Adrenal gland (tissue), 5 donors: ENCODE results near the gene NOB1.

Source experiments
- POLR2A ChIP-seq, 2 donors: fragments of 450-650 bp; IDR thresholded peaks; one replicate each; pipeline ENCODE4 v1.6.1; 2017; ENCODE audit warnings: antibody characterized with exemption in 2 of 2, mild to moderate bottlenecking in 2 of 2, moderate library complexity in 1 of 2
- TF ChIP-seq, protein P1 (sequence below), 6 experiments: fragments of 450-650 bp in 4 of 6; fragments of 200-600 bp in 2 of 6; sonication (generic) in 1 of 6; IDR thresholded peaks; 1 replicate in 5 of 6; 2 replicates in 1 of 6; pipeline versions ENCODE4 v1.5.1 to v1.8.0; 2016 to 2021; ENCODE audit warnings: antibody characterized with exemption in 6 of 6, mild to moderate bottlenecking in 2 of 6, moderate library complexity in 1 of 6
- donor health status: DM: no; HTN: no; CAD: no.

- no peak for TF ChIP-seq POLR2A (IDR thresholded peaks at IDR 0.05)
- TF ChIP-seq, protein P1, sequence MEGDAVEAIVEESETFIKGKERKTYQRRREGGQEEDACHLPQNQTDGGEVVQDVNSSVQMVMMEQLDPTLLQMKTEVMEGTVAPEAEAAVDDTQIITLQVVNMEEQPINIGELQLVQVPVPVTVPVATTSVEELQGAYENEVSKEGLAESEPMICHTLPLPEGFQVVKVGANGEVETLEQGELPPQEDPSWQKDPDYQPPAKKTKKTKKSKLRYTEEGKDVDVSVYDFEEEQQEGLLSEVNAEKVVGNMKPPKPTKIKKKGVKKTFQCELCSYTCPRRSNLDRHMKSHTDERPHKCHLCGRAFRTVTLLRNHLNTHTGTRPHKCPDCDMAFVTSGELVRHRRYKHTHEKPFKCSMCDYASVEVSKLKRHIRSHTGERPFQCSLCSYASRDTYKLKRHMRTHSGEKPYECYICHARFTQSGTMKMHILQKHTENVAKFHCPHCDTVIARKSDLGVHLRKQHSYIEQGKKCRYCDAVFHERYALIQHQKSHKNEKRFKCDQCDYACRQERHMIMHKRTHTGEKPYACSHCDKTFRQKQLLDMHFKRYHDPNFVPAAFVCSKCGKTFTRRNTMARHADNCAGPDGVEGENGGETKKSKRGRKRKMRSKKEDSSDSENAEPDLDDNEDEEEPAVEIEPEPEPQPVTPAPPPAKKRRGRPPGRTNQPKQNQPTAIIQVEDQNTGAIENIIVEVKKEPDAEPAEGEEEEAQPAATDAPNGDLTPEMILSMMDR (IDR thresholded peaks at IDR 0.05) = no peak
These were observed 33.2 kb upstream of the NOB1 start for GRCh38 chr16:69787883-69788282.
